Psoas muscle (tissue), 8 donors: Measurements from ENCODE around the gene TAS1R3. TPM values are rescaled to one million over a fixed set of nuclear protein-coding genes. Genes with fewer than 3 reads are reported as not detected.
A peak's percentile ranks its signal among the peaks of the same experiment; 100 is the strongest.

Source experiments
- ATAC-seq, 4 donors: fragments of 200-7000 bp; cut with Tn5 transposase; one replicate each; pipeline ENCODE4 v1.9.1; 2020; ENCODE audit warnings: moderate library complexity in 3 of 4, mild to moderate bottlenecking in 2 of 4
- DNase-seq, 2 donors: peaks; one replicate each; pipeline ENCODE4 v3.0.0-alpha.2; 2020
- H3K27ac ChIP-seq: fragments of 200-600 bp; one replicate; pipeline ENCODE4 v1.8.0; 2022
- H3K27me3 ChIP-seq, 3 donors: fragments of 200-600 bp in 1 of 3; one replicate each; pipeline versions ENCODE4 v1.6.1 to v1.8.0; 2013 to 2022; ENCODE audit warnings: low read length in 2 of 3, mild to moderate bottlenecking in 2 of 3, moderate library complexity in 1 of 3; ENCODE audit not compliant: insufficient read depth in 3 of 3
- H3K36me3 ChIP-seq, 2 donors: fragments of 200-600 bp in 1 of 2; one replicate each; pipeline versions ENCODE4 v1.6.1 to v1.8.0; 2013 to 2022; ENCODE audit warnings: low read depth in 1 of 2, mild to moderate bottlenecking in 1 of 2, moderate library complexity in 1 of 2; ENCODE audit not compliant: insufficient read depth in 1 of 2
- H3K4me1 ChIP-seq: fragments of 200-600 bp; one replicate; pipeline ENCODE4 v1.8.0; 2022
- H3K4me3 ChIP-seq: fragments of 200-600 bp; one replicate; pipeline ENCODE4 v1.8.0; 2022; ENCODE audit warnings: mild to moderate bottlenecking
- H3K9me3 ChIP-seq: fragments of 200-600 bp; one replicate; pipeline ENCODE4 v1.8.0; 2022
- WGBS, 3 donors: extraction: QIAGEN DNeasy Blood & Tissue Kit; methylation state at CpG; one replicate each; pipeline versions ENCODE4 v1.1.6 to v1.1.7; 2013; 5-methylcytosine and 5-hydroxymethylcytosine counted together
- intact Hi-C, 2 donors: fragments of 100-400 bp; cut with DNase I; formaldehyde crosslinking; loops; one replicate each; pipeline versions ENCODE4 v1.11.0 to v1.14.2; 2022
- polyA plus RNA-seq, 3 donors: library from polyadenylated mRNA; stranded (reverse); fragments of 200-250 nt; gene quantifications; one replicate each; pipeline ENCODE4 v1.2.3, GENCODE V29; 2013
- total RNA-seq, 4 donors: library from RNA; stranded (reverse); fragmentation: NEBNext Ultra II Directional in 2 of 4; extraction: Animal tissue kit (Norgen Biotek cat#: 25700) in 2 of 4; gene quantifications; one replicate each; pipeline versions ENCODE4 v1.2.1 to v1.2.4, GENCODE V29; 2021 to 2023
- TF ChIP-seq, protein P1 (sequence below): fragments of 200-600 bp; IDR thresholded peaks from one replicate; pipeline ENCODE4 v1.8.0; 2022; ENCODE audit warnings: antibody characterized with exemption
- donor health status: healthy with polysubstance abuse.
- donor health status: DM: no; HTN: no; CAD: no; lungs with moderate emphysema.
- donor health status: Bipolar disorder and iron deficiency.
- donor health status: healthy.
- donor health status: DM: yes; HTN: yes; CAD: no.
- donor health status: DM: no; HTN: no; CAD: no.
- donor health status: DM: no; HTN: no; CAD: no.
- donor health status: DM: yes; HTN: yes; CAD: no.

The TAS1R3 gene
- total and polyA plus RNA-seq, 7 donors = 0.06 to 0.25 (median 0.09) TPM; not detected in 1

- Histone ChIP-seq H3K36me3 (peaks cover 6 to 61% of the 10 kb centered on the region in 2 donors), H3K4me1 (peaks cover 18% of the 10 kb centered on the region), H3K27ac (no peak overlapping the region), H3K27me3 (no peaks in the 10 kb centered on the region), H3K9me3 (no peaks in the 10 kb centered on the region), H3K4me3 (no peak overlapping the region)
- 81 to 95% (median 86%) methylated on average over 10 to 18 of the region's 18 CpGs for WGBS, 3 donors
- intact Hi-C loops = no loop called here
- TF ChIP-seq, protein P1, sequence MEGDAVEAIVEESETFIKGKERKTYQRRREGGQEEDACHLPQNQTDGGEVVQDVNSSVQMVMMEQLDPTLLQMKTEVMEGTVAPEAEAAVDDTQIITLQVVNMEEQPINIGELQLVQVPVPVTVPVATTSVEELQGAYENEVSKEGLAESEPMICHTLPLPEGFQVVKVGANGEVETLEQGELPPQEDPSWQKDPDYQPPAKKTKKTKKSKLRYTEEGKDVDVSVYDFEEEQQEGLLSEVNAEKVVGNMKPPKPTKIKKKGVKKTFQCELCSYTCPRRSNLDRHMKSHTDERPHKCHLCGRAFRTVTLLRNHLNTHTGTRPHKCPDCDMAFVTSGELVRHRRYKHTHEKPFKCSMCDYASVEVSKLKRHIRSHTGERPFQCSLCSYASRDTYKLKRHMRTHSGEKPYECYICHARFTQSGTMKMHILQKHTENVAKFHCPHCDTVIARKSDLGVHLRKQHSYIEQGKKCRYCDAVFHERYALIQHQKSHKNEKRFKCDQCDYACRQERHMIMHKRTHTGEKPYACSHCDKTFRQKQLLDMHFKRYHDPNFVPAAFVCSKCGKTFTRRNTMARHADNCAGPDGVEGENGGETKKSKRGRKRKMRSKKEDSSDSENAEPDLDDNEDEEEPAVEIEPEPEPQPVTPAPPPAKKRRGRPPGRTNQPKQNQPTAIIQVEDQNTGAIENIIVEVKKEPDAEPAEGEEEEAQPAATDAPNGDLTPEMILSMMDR = no peak
- no peak for DNase-seq
- peak in 2 of 4 donors; percentile 24 to 39 for ATAC-seq
Observed at GRCh38 chr1:1337793-1338147, 6.7 kb downstream of the TAS1R3 start.

- Histone ChIP-seq H3K4me3 (no peak overlapping the region), H3K27ac (no peak overlapping the region), H3K27me3 (no peaks in the 10 kb centered on the region), H3K36me3 (peaks cover 6 to 61% of the 10 kb centered on the region in 2 donors), H3K4me1 (peaks cover 17% of the 10 kb centered on the region), H3K9me3 (no peaks in the 10 kb centered on the region)
- WGBS, 3 donors = 91 to 95% (median 94%) methylated on average over 30 to 36 of the region's 36 CpGs
- intact Hi-C loops = no loop called here
- DNase-seq (no peak), ATAC-seq (no peak)
- TF ChIP-seq, protein P1 = no peak
Observed at GRCh38 chr1:1338278-1338677, 7.2 kb downstream of the TAS1R3 start.

GRCh38 chr1:1340185-1340584, 9.1 kb downstream of the TAS1R3 start:
- intact Hi-C loops = no loop called here
- peaks cover 28% of the 10 kb centered on the region for H3K4me1 ChIP-seq
- no peak overlapping the region for H3K27ac ChIP-seq
- WGBS, 3 donors = 84 to 89% (median 84%) methylated on average over 23 of the region's 23 CpGs
- no peak for DNase-seq
- H3K9me3 ChIP-seq = no peaks in the 10 kb centered on the region
- H3K27me3 ChIP-seq = no peaks in the 10 kb centered on the region
- ATAC-seq = no peak
- H3K4me3 ChIP-seq = no peak overlapping the region
- peaks cover 6 to 58% of the 10 kb centered on the region in 2 donors for H3K36me3 ChIP-seq
- TF ChIP-seq, protein P1 = no peak

GRCh38 chr1:1340791-1341548, 9.9 kb downstream of the TAS1R3 start:
- H3K27ac ChIP-seq = no peak overlapping the region
- no peak overlapping the region for H3K4me3 ChIP-seq
- TF ChIP-seq, protein P1 = no peak
- H3K4me1 ChIP-seq = peaks cover 36% of the 10 kb centered on the region
- intact Hi-C loops = no loop called here
- ATAC-seq (no peak), DNase-seq (no peak)
- H3K9me3 ChIP-seq = no peaks in the 10 kb centered on the region
- WGBS, 3 donors = 89 to 94% (median 91%) methylated on average over 36 of the region's 36 CpGs
- no peaks in the 10 kb centered on the region for H3K27me3 ChIP-seq
- peaks cover 6 to 50% of the 10 kb centered on the region in 2 donors for H3K36me3 ChIP-seq
